GM12878 (cell line): ENCODE measurements around the gene TMEM44. TPM values are rescaled to one million over a fixed set of nuclear protein-coding genes. Genes with fewer than 3 reads are reported as not detected.

Experiments
- ATAC-seq: fragments of 200-7000 bp; cut with Tn5 transposase; 3 replicates; pipeline ENCODE4 v1.9.1; 2020; ENCODE audit warnings: mild to moderate bottlenecking, moderate library complexity
- BruUV-seq: library from RNA; stranded (reverse); fragments of 400-500 nt; replicated peaks from 2 replicates; lab custom pipeline; 2021; lab: Mats Ljungman, UMichigan
- CTCF ChIA-PET: fragments of 300-600 bp; sonication (Branson Sonifier 250); formaldehyde crosslinking; extraction: SDS; loops from one replicate; lab custom pipeline; 2021; ENCODE audit warnings: inconsistent platforms; lab: Yijun Ruan, JAX
- POLR2A ChIA-PET: fragments of 350-600 bp; formaldehyde crosslinking; extraction: SDS; loops from one replicate; lab custom pipeline; 2021; ENCODE audit warnings: inconsistent platforms; lab: Charles Lee
- RAD21 ChIA-PET: fragments of 300-600 bp; sonication (Branson Sonifier 250); formaldehyde crosslinking; loops from one replicate; lab custom pipeline; 2023; ENCODE audit warnings: antibody characterized with exemption; ENCODE audit not compliant: unreplicated experiment; lab: Charles Lee
- SMC1A ChIA-PET: fragments of 300-600 bp; sonication (Branson Sonifier 250); formaldehyde crosslinking; loops from one replicate; lab custom pipeline; 2023; ENCODE audit not compliant: unreplicated experiment, uncharacterized antibody; lab: Charles Lee
- DNase-seq: peaks from one replicate; pipeline ENCODE4 v3.0.0-alpha.2; 2011; ENCODE audit warnings: low read depth, low spot score
- FAIRE-seq: peaks from 3 replicates; lab custom pipeline; 2011; peaks lifted over from hg19 to GRCh38; lab: Jason Lieb, UNC
- H2AFZ ChIP-seq: 2 replicates; pipeline ENCODE4 v1.6.0; 2011; ENCODE audit warnings: low read depth, low read length, control low read depth; ENCODE audit not compliant: control insufficient read depth
- H3K27ac ChIP-seq: 2 replicates; pipeline ENCODE4 v1.5.1; 2011; ENCODE audit warnings: control low read depth; ENCODE audit not compliant: control insufficient read depth, insufficient read depth
- H3K27me3 ChIP-seq, 2 experiments: replicated peaks in 1 of 2; 2 replicates each; pipeline versions ENCODE4 v1.6.0 to v1.6.1; 2011; ENCODE audit warnings: low read length in 1 of 2; ENCODE audit not compliant: control insufficient read depth in 2 of 2, insufficient read depth in 2 of 2
- H3K36me3 ChIP-seq, 2 experiments: 2 replicates each; pipeline ENCODE4 v1.5.1; 2011; ENCODE audit warnings: low read length in 1 of 2; ENCODE audit not compliant: control insufficient read depth in 2 of 2, insufficient read depth in 2 of 2
- H3K4me1 ChIP-seq: 2 replicates; pipeline ENCODE4 v1.6.1; 2011; ENCODE audit warnings: mild to moderate bottlenecking, low read length, moderate library complexity, mixed read lengths; ENCODE audit not compliant: control insufficient read depth, insufficient read depth
- H3K4me2 ChIP-seq: 2 replicates; pipeline ENCODE4 v1.6.0; 2011; ENCODE audit warnings: control low read depth; ENCODE audit not compliant: control insufficient read depth, insufficient read depth
- H3K4me3 ChIP-seq: fragments of 200-600 bp; sonication (generic); 2 replicates; pipeline ENCODE4 v1.5.1; 2016
- H3K79me2 ChIP-seq: 2 replicates; pipeline ENCODE4 v1.6.0; 2011; ENCODE audit warnings: low read length; ENCODE audit not compliant: control insufficient read depth, insufficient read depth
- H3K9ac ChIP-seq: 2 replicates; pipeline ENCODE4 v1.8.0; 2011; ENCODE audit warnings: low read length, control low read depth, mixed read lengths; ENCODE audit not compliant: control insufficient read depth, insufficient read depth
- H3K9me3 ChIP-seq: replicated peaks from 3 replicates; pipeline ENCODE4 v1.5.1; 2011; ENCODE audit warnings: mild to moderate bottlenecking, low read length; ENCODE audit not compliant: control insufficient read depth, insufficient read depth
- H4K20me1 ChIP-seq: 2 replicates; pipeline ENCODE4 v1.6.0; 2011; ENCODE audit not compliant: control insufficient read depth, insufficient read depth
- ASH2L ChIP-seq: fragments of 300-600, 200-600 bp; sonication (generic); IDR thresholded peaks from 2 replicates; pipeline ENCODE4 v1.6.1; 2017; ENCODE audit warnings: low read depth, mild to moderate bottlenecking, borderline replicate concordance
- WGBS: methylation state at CpG from one replicate; pipeline ENCODE4 v1.1.6; 2016; ENCODE audit warnings: low lambda C conversion rate; ENCODE audit not compliant: insufficient replicate concordance, insufficient coverage; ENCODE audit errors: missing lambda C conversion rate; 5-methylcytosine and 5-hydroxymethylcytosine counted together
- in situ Hi-C: fragments of 300-500 bp; cut with MboI; formaldehyde crosslinking; loops from 9 replicates; pipeline ENCODE4 v1.14.3; 2018; ENCODE audit warnings: mixed read lengths
- intact Hi-C: fragments of 100-400 bp; cut with micrococcal nuclease; formaldehyde crosslinking; loops from one replicate; pipeline ENCODE4 v1.14.2; 2022; ENCODE audit not compliant: unreplicated experiment
- polyA plus RNA-seq, 11 experiments: library from polyadenylated mRNA; depleted of rRNA in 4 of 11; unstranded in 6 of 11; stranded (reverse) in 5 of 11; fragments of >200 nt; fragmentation: Nextera tagmentation in 4 of 11; fragmentation: Illumina TruSeq in 1 of 11; extraction: Ambion mirVana in 4 of 11; extraction: Trizol in 1 of 11; gene quantifications; 1 replicate in 1 of 11; 2 replicates in 10 of 11; pipeline versions ENCODE4 v1.2.1 to v1.2.3, GENCODE V29; 2011 to 2016; ENCODE audit warnings: inconsistent platforms in 2 of 11, missing spikeins in 2 of 11, low read depth in 1 of 11
- total RNA-seq, 4 experiments: library from RNA; depleted of rRNA in 3 of 4; stranded (reverse); fragments of >200 nt in 3 of 4; fragmentation: Illumina TruSeq in 1 of 4; extraction: Trizol in 1 of 4; gene quantifications; 2 replicates each; pipeline versions ENCODE4 v1.2.1 to v1.2.3, GENCODE V29; 2013 to 2021
- TF ChIP-seq, protein P1 (sequence below): fragments of 450-650 bp; IDR thresholded peaks from 2 replicates; pipeline ENCODE4 v1.6.1; 2017; ENCODE audit warnings: mild to moderate bottlenecking, moderate library complexity

Gene TMEM44
- total and polyA plus RNA-seq, 10 of the 15 experiments (the other 5 are each of a cell fraction or from before 2014, with no cell fraction given) = 0.57 to 8.3 (median 3.6) TPM

DNA sequence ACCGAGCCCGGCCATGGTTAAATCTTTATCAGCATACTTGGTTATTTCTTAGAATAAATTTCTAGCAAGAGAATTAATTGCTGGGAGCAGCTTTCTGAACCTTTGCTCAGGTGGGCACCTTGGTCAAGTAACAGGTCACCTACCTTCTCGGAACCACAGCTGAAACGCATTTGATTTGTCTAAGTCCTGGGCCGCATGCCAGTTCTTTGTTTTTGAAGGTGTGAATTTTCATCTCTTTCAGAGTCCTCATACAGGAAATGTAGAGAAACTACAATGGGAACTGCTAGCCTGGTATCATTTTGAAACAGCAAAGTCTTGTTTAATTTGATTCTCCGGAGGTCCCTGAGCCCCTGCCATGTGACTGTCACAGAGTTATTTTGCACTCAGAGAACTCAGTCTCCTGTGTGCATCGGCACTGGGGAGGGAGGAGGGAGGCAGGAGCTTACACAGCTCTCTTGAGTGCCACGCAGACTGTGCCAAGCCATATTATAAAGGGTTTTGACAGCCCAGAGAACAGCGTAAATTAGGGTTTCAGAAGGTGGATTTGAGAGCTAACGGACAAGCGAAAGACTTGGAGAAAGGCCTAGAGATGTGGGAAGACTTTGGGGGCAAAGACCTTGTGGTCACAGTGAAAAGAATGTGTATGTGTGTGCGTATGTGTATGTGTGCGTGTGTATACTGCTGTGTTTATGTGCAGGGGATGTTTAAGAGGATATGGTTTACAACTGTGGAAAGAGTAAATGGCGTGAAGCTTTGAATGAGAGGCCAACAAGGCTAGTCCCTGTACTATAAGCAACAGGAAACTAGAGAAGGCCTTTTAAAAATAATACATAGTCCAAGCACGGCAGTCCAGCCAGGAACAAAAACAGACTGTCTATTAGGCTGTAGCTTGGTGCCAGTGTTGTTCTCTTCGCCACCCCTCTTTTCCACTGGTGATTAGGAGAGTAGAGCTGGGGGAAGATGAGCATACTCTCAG, 84.6 kb downstream of the TMEM44 start:
- H3K4me3 ChIP-seq = no peak overlapping the region
- H4K20me1 ChIP-seq = no peaks in the 10 kb centered on the region
- no peaks in the 10 kb centered on the region for H3K79me2 ChIP-seq
- no peaks in the 10 kb centered on the region for H3K4me1 ChIP-seq
- H3K4me2 ChIP-seq = no peak overlapping the region
- in situ Hi-C loops = no loop called here
- H3K36me3 ChIP-seq = no peaks in the 10 kb centered on the region
- no TSS peak for BruUV-seq
- ChIA-PET POLR2A (no interaction called here), CTCF (interaction anchor here (1.2 kb wide), 1 partner anchor 77 kb away, joined by 3 read pairs; no protein-coding TSS in a partner anchor), RAD21 (no interaction called here), SMC1A (interaction anchor here (0.7 to 1.3 kb wide), 3 partner anchors 25 to 52 kb away, joined by 3 to 4 read pairs (median 3); no protein-coding TSS in a partner anchor)
- no peak overlapping the region for H3K9ac ChIP-seq
- no peaks in the 10 kb centered on the region; the same call in 1 of the 3 replicates for H3K9me3 ChIP-seq
- 72% methylated on average over 16 of the region's 16 CpGs for WGBS
- H3K27me3 ChIP-seq = no peaks in the 10 kb centered on the region
- DNase-seq (no peak), FAIRE-seq (peak; percentile 7), ATAC-seq (no peak)
- no peak overlapping the region for H3K27ac ChIP-seq
- H2AFZ ChIP-seq = no peak overlapping the region; the same call in 1 of the 2 replicates
- no peak for TF ChIP-seq ASH2L
- TF ChIP-seq, protein P1, sequence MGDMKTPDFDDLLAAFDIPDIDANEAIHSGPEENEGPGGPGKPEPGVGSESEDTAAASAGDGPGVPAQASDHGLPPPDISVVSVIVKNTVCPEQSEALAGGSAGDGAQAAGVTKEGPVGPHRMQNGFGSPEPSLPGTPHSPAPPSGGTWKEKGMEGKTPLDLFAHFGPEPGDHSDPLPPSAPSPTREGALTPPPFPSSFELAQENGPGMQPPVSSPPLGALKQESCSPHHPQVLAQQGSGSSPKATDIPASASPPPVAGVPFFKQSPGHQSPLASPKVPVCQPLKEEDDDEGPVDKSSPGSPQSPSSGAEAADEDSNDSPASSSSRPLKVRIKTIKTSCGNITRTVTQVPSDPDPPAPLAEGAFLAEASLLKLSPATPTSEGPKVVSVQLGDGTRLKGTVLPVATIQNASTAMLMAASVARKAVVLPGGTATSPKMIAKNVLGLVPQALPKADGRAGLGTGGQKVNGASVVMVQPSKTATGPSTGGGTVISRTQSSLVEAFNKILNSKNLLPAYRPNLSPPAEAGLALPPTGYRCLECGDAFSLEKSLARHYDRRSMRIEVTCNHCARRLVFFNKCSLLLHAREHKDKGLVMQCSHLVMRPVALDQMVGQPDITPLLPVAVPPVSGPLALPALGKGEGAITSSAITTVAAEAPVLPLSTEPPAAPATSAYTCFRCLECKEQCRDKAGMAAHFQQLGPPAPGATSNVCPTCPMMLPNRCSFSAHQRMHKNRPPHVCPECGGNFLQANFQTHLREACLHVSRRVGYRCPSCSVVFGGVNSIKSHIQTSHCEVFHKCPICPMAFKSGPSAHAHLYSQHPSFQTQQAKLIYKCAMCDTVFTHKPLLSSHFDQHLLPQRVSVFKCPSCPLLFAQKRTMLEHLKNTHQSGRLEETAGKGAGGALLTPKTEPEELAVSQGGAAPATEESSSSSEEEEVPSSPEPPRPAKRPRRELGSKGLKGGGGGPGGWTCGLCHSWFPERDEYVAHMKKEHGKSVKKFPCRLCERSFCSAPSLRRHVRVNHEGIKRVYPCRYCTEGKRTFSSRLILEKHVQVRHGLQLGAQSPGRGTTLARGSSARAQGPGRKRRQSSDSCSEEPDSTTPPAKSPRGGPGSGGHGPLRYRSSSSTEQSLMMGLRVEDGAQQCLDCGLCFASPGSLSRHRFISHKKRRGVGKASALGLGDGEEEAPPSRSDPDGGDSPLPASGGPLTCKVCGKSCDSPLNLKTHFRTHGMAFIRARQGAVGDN = peak; percentile 28; the same call in 1 of the 2 replicates
- intact Hi-C loops = no loop called here
